Astrocyte (in vitro differentiated cells and primary cell): ENCODE data around the gene ZNF846.
"Not testable (repeated sequence)": the region's sequence is repeated elsewhere in the genome, so short reads cannot be mapped to it uniquely, and the experiment has no call there.

Source experiments
- EZH2 ChIP-seq: IDR thresholded peaks from 2 replicates; pipeline ENCODE4 v1.6.1; 2012; ENCODE audit warnings: mild to moderate bottlenecking, low read length, inconsistent platforms; ENCODE audit not compliant: insufficient read depth
- TF ChIP-seq, protein P1 (sequence below): IDR thresholded peaks from 2 replicates; pipeline ENCODE4 v1.5.1; 2011; ENCODE audit warnings: low read depth, mild to moderate bottlenecking, inconsistent platforms, low read length, moderate library complexity; ENCODE audit not compliant: insufficient read depth

DNA sequence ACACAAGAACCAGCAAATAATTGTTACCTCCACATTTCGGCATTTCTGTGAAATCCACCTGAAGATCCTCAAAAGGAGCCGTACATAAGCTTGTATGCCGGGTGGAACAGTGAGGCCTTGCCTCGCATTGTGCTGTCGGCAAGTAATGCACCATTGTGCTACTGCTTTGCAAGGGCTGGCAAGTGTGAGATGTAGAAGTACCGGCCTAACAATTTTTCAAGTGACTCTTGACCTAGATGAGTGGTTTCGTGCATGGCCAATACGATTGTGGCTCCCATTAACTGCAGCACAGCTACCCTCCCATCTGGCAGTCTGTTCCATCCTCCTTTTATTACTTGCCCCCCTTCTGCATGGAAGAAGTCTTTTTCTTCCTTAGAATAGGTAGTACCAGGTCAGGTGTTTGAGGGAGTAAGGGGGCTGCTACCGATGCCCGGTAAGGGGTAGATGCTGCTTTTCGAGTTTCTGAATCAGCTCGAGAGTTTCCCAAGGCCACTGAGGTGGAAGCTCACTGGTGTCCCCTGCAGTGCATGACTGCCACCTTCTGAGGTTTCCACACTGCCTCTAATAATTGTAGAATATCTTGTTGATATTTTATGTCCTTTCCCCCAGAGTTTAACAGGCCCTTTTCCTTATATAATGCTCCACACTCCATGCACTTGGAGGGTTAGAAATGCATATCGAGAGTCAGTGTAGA is 42.9 kb downstream of the ZNF846 start:
- TF ChIP-seq, protein P1, sequence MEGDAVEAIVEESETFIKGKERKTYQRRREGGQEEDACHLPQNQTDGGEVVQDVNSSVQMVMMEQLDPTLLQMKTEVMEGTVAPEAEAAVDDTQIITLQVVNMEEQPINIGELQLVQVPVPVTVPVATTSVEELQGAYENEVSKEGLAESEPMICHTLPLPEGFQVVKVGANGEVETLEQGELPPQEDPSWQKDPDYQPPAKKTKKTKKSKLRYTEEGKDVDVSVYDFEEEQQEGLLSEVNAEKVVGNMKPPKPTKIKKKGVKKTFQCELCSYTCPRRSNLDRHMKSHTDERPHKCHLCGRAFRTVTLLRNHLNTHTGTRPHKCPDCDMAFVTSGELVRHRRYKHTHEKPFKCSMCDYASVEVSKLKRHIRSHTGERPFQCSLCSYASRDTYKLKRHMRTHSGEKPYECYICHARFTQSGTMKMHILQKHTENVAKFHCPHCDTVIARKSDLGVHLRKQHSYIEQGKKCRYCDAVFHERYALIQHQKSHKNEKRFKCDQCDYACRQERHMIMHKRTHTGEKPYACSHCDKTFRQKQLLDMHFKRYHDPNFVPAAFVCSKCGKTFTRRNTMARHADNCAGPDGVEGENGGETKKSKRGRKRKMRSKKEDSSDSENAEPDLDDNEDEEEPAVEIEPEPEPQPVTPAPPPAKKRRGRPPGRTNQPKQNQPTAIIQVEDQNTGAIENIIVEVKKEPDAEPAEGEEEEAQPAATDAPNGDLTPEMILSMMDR, result not testable (repeated sequence)
- not testable (repeated sequence) for TF ChIP-seq EZH2
